ENCODE measurements around the gene KRT82. TPM values are rescaled to one million over a fixed set of nuclear protein-coding genes. Genes with fewer than 3 reads are reported as not detected.

KRT82 gene
- total and polyA plus RNA-seq, 2 of the 8 experiments (the other 6 are each of a cell fraction or from before 2014, with no cell fraction given), result not detected

- H3K56ac ChIP-seq (replicated peaks; ENCODE audit: insufficient read length, low read depth, low read length), result no peak overlapping the region
- H4K5ac ChIP-seq (ENCODE audit: insufficient read length, low read depth, low read length), result no peak overlapping the region
- no peak overlapping the region for H4K91ac ChIP-seq (replicated peaks; ENCODE audit: insufficient read length, low read length)
- H3K18ac ChIP-seq (ENCODE audit: extremely low read depth, low read length), result no peak overlapping the region
- no peaks in the 10 kb centered on the region for H3K79me2 ChIP-seq (ENCODE audit: control insufficient read depth in 1 of 2, insufficient read depth in 2 of 2, low read length in 2 of 2)
- H2BK120ac ChIP-seq (replicated peaks; ENCODE audit: low read depth, low read length), result no peak overlapping the region
- POLR2A ChIA-PET (ENCODE audit: partially characterized antibody), result no interaction called here
- H3K36me3 ChIP-seq (ENCODE audit: control insufficient read depth in 2 of 4, insufficient read depth in 4 of 4, low read length in 3 of 4), result no peaks in the 10 kb centered on the region
- H3K4me2 ChIP-seq (ENCODE audit: insufficient read depth in 1 of 2, low read depth in 2 of 2, low read length in 2 of 2), result no peak overlapping the region
- H3K9me3 ChIP-seq (ENCODE audit: insufficient read depth in 2 of 2, low read depth in 1 of 2, low read length in 1 of 2), result no peaks in the 10 kb centered on the region
- WGBS, 2 experiments (ENCODE audit: extremely low coverage in 1 of 2, insufficient coverage in 1 of 2, insufficient read length in 1 of 2, insufficient replicate concordance in 2 of 2, low coverage in 1 of 2, low lambda C conversion rate in 2 of 2, missing lambda C conversion rate in 1 of 2), result 84% methylated on average over 12 of the region's 12 CpGs; no CpG with 5 or more reads in 1 of the 2 experiments
- H2AFZ ChIP-seq (ENCODE audit: low read length), result no peak overlapping the region
- no peak overlapping the region for H3K27ac ChIP-seq (ENCODE audit: low read depth, low read length)
- no peak overlapping the region for H2BK15ac ChIP-seq (ENCODE audit: low read length)
- DNase-seq (ENCODE audit: low read depth in 1 of 2, low spot score in 2 of 2) (no peak), FAIRE-seq (no peak)
- no peak overlapping the region for H2BK20ac ChIP-seq (ENCODE audit: low read length)
- no peaks in the 10 kb centered on the region for H3K4me1 ChIP-seq (replicated peaks in 1 of 4; ENCODE audit: control insufficient read depth in 3 of 4, insufficient read depth in 4 of 4, low read length in 3 of 4)
- CTCF ChIA-PET (ENCODE audit: partially characterized antibody), result interaction anchor here (0.9 to 6.7 kb wide), 16 partner anchors 9 to 522 kb away, joined by 3 to 88 read pairs (median 6); partner anchors contain the start of gene KRT5
- H3K23ac ChIP-seq (ENCODE audit: insufficient read length), result no peak overlapping the region
- no peaks in the 10 kb centered on the region for H3K79me1 ChIP-seq (ENCODE audit: low read depth, low read length)
- no peak overlapping the region for H4K8ac ChIP-seq (ENCODE audit: extremely low read depth, insufficient read depth, low read length)
- TF ChIP-seq PHF8 (conservative IDR thresholded peaks at IDR 0.05; ENCODE audit: low read depth, low read length) (no peak), CBX8 (IDR thresholded peaks at IDR 0.05; ENCODE audit: borderline replicate concordance, low read depth, low read length) (no peak), ASH2L (IDR thresholded peaks at IDR 0.05; ENCODE audit: low read length) (no peak), SP4 (IDR thresholded peaks at IDR 0.05; ENCODE audit: low read length) (no peak), RFX5 (IDR thresholded peaks at IDR 0.05; ENCODE audit: borderline replicate concordance, low read depth, low read length) (no peak), SRF (IDR thresholded peaks at IDR 0.05; ENCODE audit: low read depth, low read length) (no peak), SUZ12 (IDR thresholded peaks at IDR 0.05; ENCODE audit: low read length) (no peak), POLR2AphosphoS5 (IDR thresholded peaks at IDR 0.05; ENCODE audit: low read depth, low read length) (no peak), ATF3 (IDR thresholded peaks at IDR 0.05; ENCODE audit: insufficient read depth, low read depth, low read length) (no peak)
- H3K14ac ChIP-seq (ENCODE audit: insufficient read length), result no peak overlapping the region
- H3K9ac ChIP-seq (replicated peaks in 1 of 4; ENCODE audit: extremely low read depth in 1 of 4, low read depth in 3 of 4, low read length in 3 of 4), result no peak overlapping the region
- H4K20me1 ChIP-seq (replicated peaks in 1 of 2; ENCODE audit: control insufficient read depth in 1 of 2, insufficient read depth in 2 of 2, low read length in 2 of 2), result peaks cover 0 to 2% of the 10 kb centered on the region in 2 experiments
- no peaks in the 10 kb centered on the region for H3K27me3 ChIP-seq (replicated peaks in 1 of 4; ENCODE audit: control insufficient read depth in 3 of 4, extremely low read depth in 1 of 4, insufficient read depth in 3 of 4, low read length in 3 of 4)
- no peak overlapping the region for H2BK5ac ChIP-seq (ENCODE audit: low read depth, low read length)
- H2AK5ac ChIP-seq (ENCODE audit: low read depth, low read length), result no peak overlapping the region
- H2BK12ac ChIP-seq (ENCODE audit: low read depth, low read length), result no peak overlapping the region
- H3K23me2 ChIP-seq (ENCODE audit: low read depth, low read length), result no peaks in the 10 kb centered on the region
- H3K4me3 ChIP-seq (ENCODE audit: extremely low read depth in 1 of 4, insufficient read depth in 2 of 4, low read depth in 3 of 4, low read length in 4 of 4), result no peak overlapping the region
- H3K4ac ChIP-seq (replicated peaks; ENCODE audit: insufficient read length, low read depth, low read length), result no peak overlapping the region
These were observed 42.9 kb downstream of the KRT82 start for GRCh38 chr12:52363111-52363679.
